GM19455 (cell line): ENCODE measurements around the gene TSHZ2.
"Not testable (repeated sequence)": the region's sequence is repeated elsewhere in the genome, so short reads cannot be mapped to it uniquely, and the experiment has no call there.

Experiments used
- ATAC-seq: cut with Tn5 transposase; IDR thresholded peaks from one replicate; pipeline ENCODE4 v1.9.1; 2021; ENCODE audit not compliant: unreplicated experiment

Gene TSHZ2

GRCh38 chr20:53492212-53492611 lies 520.1 kb downstream of the TSHZ2 start:
- ATAC-seq, result no peak

- ATAC-seq, result no peak
Measured at GRCh38 chr20:53493311-53493857, 521.2 kb downstream of the TSHZ2 start.

GRCh38 chr20:53494753-53495152 lies 522.6 kb downstream of the TSHZ2 start:
- ATAC-seq, result no peak

GRCh38 chr20:53495398-53496092 lies 523.4 kb downstream of the TSHZ2 start:
- no peak for ATAC-seq

- ATAC-seq, result no peak
Measured at GRCh38 chr20:53497246-53497645, 525.1 kb downstream of the TSHZ2 start.

GRCh38 chr20:53498341-53498740 lies 526.2 kb downstream of the TSHZ2 start:
- no peak for ATAC-seq

- no peak for ATAC-seq
Measured at GRCh38 chr20:53500651-53501050, 528.5 kb downstream of the TSHZ2 start.

GRCh38 chr20:53502820-53503219 lies 530.7 kb downstream of the TSHZ2 start:
- no peak for ATAC-seq

GRCh38 chr20:53503517-53503919 lies 531.4 kb downstream of the TSHZ2 start:
- ATAC-seq, result no peak

- not testable (repeated sequence) for ATAC-seq
Measured at GRCh38 chr20:53504106-53504505, 531.9 kb downstream of the TSHZ2 start.

- no peak for ATAC-seq
Measured at GRCh38 chr20:53510262-53510661, 538.1 kb downstream of the TSHZ2 start.

GRCh38 chr20:53510704-53511103 lies 538.5 kb downstream of the TSHZ2 start:
- no peak for ATAC-seq

GRCh38 chr20:53512076-53512475 lies 539.9 kb downstream of the TSHZ2 start:
- ATAC-seq, result no peak

GRCh38 chr20:53513168-53513488 lies 541.0 kb downstream of the TSHZ2 start:
- no peak for ATAC-seq

GRCh38 chr20:53513489-53514298 lies 541.5 kb downstream of the TSHZ2 start:
- ATAC-seq, result no peak

GRCh38 chr20:53515749-53516148 lies 543.6 kb downstream of the TSHZ2 start:
- ATAC-seq, result no peak

- no peak for ATAC-seq
Measured at GRCh38 chr20:53517146-53517545, 545.0 kb downstream of the TSHZ2 start.

GRCh38 chr20:53521421-53521820 lies 549.3 kb downstream of the TSHZ2 start:
- ATAC-seq, result not testable (repeated sequence)

- no peak for ATAC-seq
Measured at GRCh38 chr20:53522026-53522425, 549.9 kb downstream of the TSHZ2 start.

GRCh38 chr20:53522696-53523095 lies 550.5 kb downstream of the TSHZ2 start:
- ATAC-seq, result no peak

GRCh38 chr20:53523615-53524014 lies 551.5 kb downstream of the TSHZ2 start:
- ATAC-seq, result not testable (repeated sequence)
